AG20443 (cell line): ENCODE measurements around the gene PTGDR2.
A peak's percentile ranks its signal among the peaks of the same experiment; 100 is the strongest.

Experiments
- DNase-seq: peaks from one replicate; pipeline ENCODE4 v3.0.0; 2012; ENCODE audit warnings: low spot score, mixed read lengths

The PTGDR2 gene

GRCh38 chr11:60858731-60859464, 3.1 kb upstream of the PTGDR2 start:
- DNase-seq = no peak

GRCh38 chr11:60858236-60858635, 2.5 kb upstream of the PTGDR2 start:
- no peak for DNase-seq

GRCh38 chr11:60857378-60858232, 1.9 kb upstream of the PTGDR2 start:
- DNase-seq = no peak

- no peak for DNase-seq
These were observed 664 bp downstream of the PTGDR2 start for GRCh38 chr11:60854847-60855725.

GRCh38 chr11:60854140-60854846, 1.5 kb downstream of the PTGDR2 start:
- no peak for DNase-seq

GRCh38 chr11:60852982-60853950, 2.5 kb downstream of the PTGDR2 start:
- DNase-seq = no peak

- DNase-seq = no peak
These were observed 3.4 kb downstream of the PTGDR2 start for GRCh38 chr11:60852117-60852981.

- no peak for DNase-seq
These were observed 4.2 kb downstream of the PTGDR2 start for GRCh38 chr11:60851327-60852104.

GRCh38 chr11:60849641-60850520, 5.9 kb downstream of the PTGDR2 start:
- no peak for DNase-seq

GRCh38 chr11:60848714-60849151, 7.0 kb downstream of the PTGDR2 start:
- DNase-seq = no peak

GRCh38 chr11:60847896-60848295, 7.9 kb downstream of the PTGDR2 start:
- DNase-seq = no peak

GRCh38 chr11:60847281-60847680, 8.5 kb downstream of the PTGDR2 start:
- DNase-seq = no peak

GRCh38 chr11:60845338-60845737, 10.4 kb downstream of the PTGDR2 start:
- no peak for DNase-seq

- DNase-seq = no peak
These were observed 10.9 kb downstream of the PTGDR2 start for GRCh38 chr11:60844870-60845221.

GRCh38 chr11:60844045-60844869, 11.5 kb downstream of the PTGDR2 start:
- DNase-seq = peak; percentile 67

- no peak for DNase-seq
These were observed 12.8 kb downstream of the PTGDR2 start for GRCh38 chr11:60842668-60843600.
